CD4-positive, alpha-beta T cell (primary cell): ENCODE data around the gene GNAS-AS1. TPM values are rescaled to one million over a fixed set of nuclear protein-coding genes. Genes with fewer than 3 reads are reported as not detected.

Source experiments
- ATAC-seq: fragments of 200-7000 bp; cut with Tn5 transposase; one replicate; pipeline ENCODE4 v1.10.0; 2022; ENCODE audit warnings: mild to moderate bottlenecking; ENCODE audit not compliant: poor library complexity
- CTCF ChIA-PET: fragments of 350-600 bp; sonication (Branson Sonifier 250); formaldehyde crosslinking; loops from one replicate; lab custom pipeline; 2021; ENCODE audit warnings: antibody characterized with exemption, inconsistent platforms; lab: Charles Lee
- POLR2A ChIA-PET: fragments of 350-600 bp; sonication (Branson Sonifier 250); formaldehyde crosslinking; loops from one replicate; lab custom pipeline; 2021; ENCODE audit warnings: antibody characterized with exemption, inconsistent platforms; lab: Charles Lee
- DNase-seq, 14 experiments: peaks; one replicate each; pipeline ENCODE4 v3.0.0-alpha.2; 2013 to 2020; ENCODE audit warnings: mixed read lengths in 2 of 14
- H3K27ac ChIP-seq, 2 donors: one replicate each; pipeline versions ENCODE4 v1.5.1 to v1.7.0; 2013; ENCODE audit warnings: low read length in 2 of 2, low read depth in 1 of 2, mild to moderate bottlenecking in 1 of 2
- H3K27me3 ChIP-seq, 2 experiments: 1 replicate in 1 of 2; 2 replicates in 1 of 2; pipeline versions ENCODE4 v1.6.1 to v1.7.0; 2013; ENCODE audit warnings: low read length in 2 of 2, control low read depth in 1 of 2, mild to moderate bottlenecking in 1 of 2, moderate library complexity in 1 of 2; ENCODE audit not compliant: insufficient read depth in 2 of 2, control insufficient read depth in 1 of 2
- H3K36me3 ChIP-seq: one replicate; pipeline ENCODE4 v1.6.1; 2013; ENCODE audit warnings: low read length, control low read depth; ENCODE audit not compliant: insufficient read depth
- H3K4me1 ChIP-seq: one replicate; pipeline ENCODE4 v1.6.1; 2013; ENCODE audit warnings: low read length, control low read depth; ENCODE audit not compliant: insufficient read depth
- H3K4me3 ChIP-seq: one replicate; pipeline ENCODE4 v1.5.1; 2013; ENCODE audit warnings: mild to moderate bottlenecking, low read length, moderate library complexity
- H3K9me3 ChIP-seq, 2 experiments: 1 replicate in 1 of 2; 2 replicates in 1 of 2; pipeline versions ENCODE4 v1.6.1 to v1.7.0; 2013; ENCODE audit warnings: low read length in 2 of 2, mild to moderate bottlenecking in 2 of 2, control low read depth in 1 of 2, moderate library complexity in 1 of 2; ENCODE audit not compliant: control insufficient read depth in 1 of 2, insufficient read depth in 1 of 2
- H3K27ac Mint-ChIP-seq: one replicate; pipeline ENCODE4 v1.8.0; 2020; ENCODE audit warnings: mixed read lengths
- H3K27me3 Mint-ChIP-seq: one replicate; pipeline ENCODE4 v1.8.0; 2021; ENCODE audit warnings: mixed read lengths
- H3K36me3 Mint-ChIP-seq: one replicate; pipeline ENCODE4 v1.8.0; 2021; ENCODE audit warnings: low read depth, mixed read lengths
- H3K4me1 Mint-ChIP-seq: one replicate; pipeline ENCODE4 v1.8.0; 2021; ENCODE audit warnings: low read depth, mixed read lengths
- H3K4me3 Mint-ChIP-seq: one replicate; pipeline ENCODE4 v1.8.0; 2020; ENCODE audit warnings: mild to moderate bottlenecking, mixed read lengths
- H3K9me3 Mint-ChIP-seq: one replicate; pipeline ENCODE4 v1.8.0; 2020; ENCODE audit warnings: mixed read lengths
- CTCF ChIP-seq: fragments of 200-600 bp; IDR thresholded peaks from one replicate; pipeline ENCODE4 v1.8.0; 2022; ENCODE audit warnings: antibody characterized with exemption, mild to moderate bottlenecking
- intact Hi-C, 2 experiments: fragments of 100-400 bp; cut with DNase I in 1 of 2; cut with micrococcal nuclease in 1 of 2; formaldehyde crosslinking; loops; one replicate each; pipeline versions ENCODE4 v1.15.1 to v1.9.0; 2023 to 2025; cut with DNase I, micrococcal nuclease
- total RNA-seq, 174 experiments: library from RNA in 2 of 174; stranded (reverse) in 2 of 174; gene quantifications; one replicate each; pipeline ENCODE4 v1.2.3 and lab custom pipeline; 2021 to 2026

GNAS-AS1 gene
- total RNA-seq, 2 experiments from 2014 or later: not detected

- ATAC-seq (no peak), DNase-seq (no peak)
- POLR2A ChIA-PET: no interaction called here
- CTCF ChIA-PET: interaction anchor here (1.2 to 4.7 kb wide), 2 partner anchors 355 to 629 kb away, joined by 3 to 14 read pairs; no protein-coding TSS in a partner anchor
- H3K27me3 ChIP-seq: no peaks in the 10 kb centered on the region
- TF ChIP-seq CTCF: no peak
- intact Hi-C loops: no loop called here
- Mint-ChIP-seq H3K9me3 (no peaks in the 10 kb centered on the region), H3K27me3 (peaks cover 19% of the 10 kb centered on the region), H3K27ac (no peak overlapping the region), H3K4me1 (peaks cover 5% of the 10 kb centered on the region), H3K36me3 (no peaks in the 10 kb centered on the region), H3K4me3 (no peak overlapping the region)
- H3K36me3 ChIP-seq: no peaks in the 10 kb centered on the region
- no peak overlapping the region for H3K27ac ChIP-seq
- peaks cover 3% of the 10 kb centered on the region for H3K4me1 ChIP-seq
- H3K9me3 ChIP-seq: no peaks in the 10 kb centered on the region
- no peak overlapping the region for H3K4me3 ChIP-seq
Observed at GRCh38 chr20:58867211-58867610, 16.5 kb upstream of the GNAS-AS1 start.

- ATAC-seq (no peak), DNase-seq (no peak)
- Mint-ChIP-seq H3K27me3 (peaks cover 27% of the 10 kb centered on the region), H3K36me3 (no peaks in the 10 kb centered on the region), H3K4me3 (no peak overlapping the region), H3K9me3 (no peaks in the 10 kb centered on the region), H3K4me1 (peaks cover 3% of the 10 kb centered on the region), H3K27ac (no peak overlapping the region)
- ChIA-PET POLR2A (no interaction called here), CTCF (interaction anchor here (0.9 to 4.7 kb wide), 2 partner anchors 590 to 630 kb away, joined by 3 to 14 read pairs; no protein-coding TSS in a partner anchor)
- Histone ChIP-seq H3K27ac (no peak overlapping the region), H3K9me3 (no peaks in the 10 kb centered on the region), H3K4me3 (no peak overlapping the region), H3K27me3 (peaks cover 0 to 8% of the 10 kb centered on the region in 2 experiments), H3K4me1 (peaks cover 3% of the 10 kb centered on the region), H3K36me3 (no peaks in the 10 kb centered on the region)
- TF ChIP-seq CTCF: no peak
- intact Hi-C loops: loop anchor here in 1 of 2 experiments (2.0 kb wide), 1 partner anchor 631 kb away; no protein-coding TSS in a partner anchor
Observed at GRCh38 chr20:58865843-58866242, 15.1 kb upstream of the GNAS-AS1 start.

DNA sequence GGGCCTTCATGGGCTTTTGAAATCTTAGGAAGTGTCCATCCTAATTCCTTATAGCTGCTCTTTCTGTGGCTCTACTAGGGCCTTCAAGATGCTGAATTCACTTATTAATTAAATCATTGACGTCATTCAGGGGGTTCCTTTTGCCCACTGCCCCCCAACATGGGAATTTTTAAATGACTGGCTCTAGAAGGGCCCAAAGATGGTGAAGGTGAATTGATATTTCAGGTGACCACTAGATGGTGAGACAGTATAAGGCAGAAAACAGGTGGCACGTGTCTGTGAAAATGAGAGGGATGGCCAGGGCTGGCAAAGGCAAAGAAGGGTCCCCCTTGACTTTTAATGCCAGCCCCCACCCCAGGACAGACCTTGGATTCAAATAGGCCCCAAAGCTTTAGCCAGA is 13.6 kb upstream of the GNAS-AS1 start:
- peaks cover 32% of the 10 kb centered on the region for H3K27me3 Mint-ChIP-seq
- Histone ChIP-seq H3K36me3 (no peaks in the 10 kb centered on the region), H3K27ac (no peak overlapping the region), H3K27me3 (peaks cover 0 to 10% of the 10 kb centered on the region in 2 experiments), H3K4me3 (no peak overlapping the region), H3K9me3 (no peaks in the 10 kb centered on the region), H3K4me1 (no peaks in the 10 kb centered on the region)
- no peaks in the 10 kb centered on the region for H3K4me1 Mint-ChIP-seq
- DNase-seq: peak in 3 of 14 experiments; percentile 25 to 55 (median 50)
- POLR2A ChIA-PET: interaction anchor here (0.6 to 0.7 kb wide), 2 partner anchors 258 to 295 kb away, joined by 3 read pairs; no protein-coding TSS in a partner anchor
- no peak overlapping the region for H3K4me3 Mint-ChIP-seq
- no peak overlapping the region for H3K27ac Mint-ChIP-seq
- intact Hi-C loops: loop anchor here (1.0 to 2.0 kb wide), 3 partner anchors 539 to 632 kb away; no protein-coding TSS in a partner anchor
- ATAC-seq: peak; percentile 69
- H3K36me3 Mint-ChIP-seq: no peaks in the 10 kb centered on the region
- no peaks in the 10 kb centered on the region for H3K9me3 Mint-ChIP-seq
- CTCF ChIA-PET: interaction anchor here (1.2 to 4.7 kb wide), 2 partner anchors 217 to 631 kb away, joined by 3 to 14 read pairs; no protein-coding TSS in a partner anchor
- peak; percentile 34 for TF ChIP-seq CTCF
